Endothelial cell of umbilical vein (primary cell): ENCODE data around the gene JADE1. TPM values are rescaled to one million over a fixed set of nuclear protein-coding genes. Genes with fewer than 3 reads are reported as not detected.
A peak's percentile ranks its signal among the peaks of the same experiment; 100 is the strongest.

Experiments
- BruUV-seq: library from RNA; stranded (reverse); fragments of 400-500 nt; replicated peaks from 2 replicates; lab custom pipeline; 2021; lab: Mats Ljungman, UMichigan
- CTCF ChIA-PET: fragments of 300-600, 350-600 bp; sonication (Branson Sonifier 250); formaldehyde crosslinking; loops from one replicate; lab custom pipeline; 2021; ENCODE audit warnings: antibody characterized with exemption, inconsistent platforms; lab: Charles Lee
- POLR2A ChIA-PET: fragments of 300-600, 350-600 bp; sonication (Branson Sonifier 250); formaldehyde crosslinking; loops from one replicate; lab custom pipeline; 2021; ENCODE audit warnings: antibody characterized with exemption, inconsistent platforms; lab: Charles Lee
- DNase-seq: peaks from one replicate; pipeline ENCODE4 v3.0.0-alpha.2; 2011; ENCODE audit warnings: low read depth, low spot score
- FAIRE-seq: peaks from 2 replicates; lab custom pipeline; 2011; peaks lifted over from hg19 to GRCh38; lab: Jason Lieb, UNC
- H2AFZ ChIP-seq: 2 replicates; pipeline ENCODE4 v1.6.0; 2012; ENCODE audit warnings: low read depth, low read length, control low read depth, inconsistent platforms
- H3K27ac ChIP-seq: 2 replicates; pipeline ENCODE4 v1.5.1; 2011; ENCODE audit warnings: low read depth, mild to moderate bottlenecking, control low read depth, low read length, moderate library complexity; ENCODE audit not compliant: insufficient read depth
- H3K27me3 ChIP-seq, 2 experiments: 2 replicates each; pipeline versions ENCODE4 v1.6.0 to v1.6.1; 2011; ENCODE audit warnings: low read length in 2 of 2, mixed read lengths in 1 of 2; ENCODE audit not compliant: control insufficient read depth in 2 of 2, insufficient read depth in 2 of 2
- H3K36me3 ChIP-seq, 2 experiments: 2 replicates in 1 of 2; 3 replicates in 1 of 2; pipeline ENCODE4 v1.5.1; 2011; ENCODE audit warnings: low read length in 2 of 2, mild to moderate bottlenecking in 1 of 2, moderate library complexity in 1 of 2; ENCODE audit not compliant: control insufficient read depth in 2 of 2, insufficient read depth in 2 of 2; ENCODE audit errors: extremely low read depth in 1 of 2
- H3K4me1 ChIP-seq: 3 replicates; pipeline ENCODE4 v1.5.1; 2011; ENCODE audit warnings: mild to moderate bottlenecking, low read length; ENCODE audit not compliant: control insufficient read depth, insufficient read depth; ENCODE audit errors: extremely low read depth
- H3K4me2 ChIP-seq: 2 replicates; pipeline ENCODE4 v1.6.1; 2011; ENCODE audit warnings: low read length, control low read depth, mixed read lengths; ENCODE audit not compliant: insufficient read depth
- H3K4me3 ChIP-seq, 3 experiments: fragments of 200-600 bp in 1 of 3; sonication (generic), shearing (Covaris generic) in 1 of 3; replicated peaks in 1 of 3; 2 replicates each; pipeline ENCODE4 v1.5.1; 2011 to 2016; ENCODE audit warnings: control low read depth in 3 of 3, low read length in 3 of 3, mild to moderate bottlenecking in 2 of 3, inconsistent platforms in 1 of 3, low read depth in 1 of 3, moderate library complexity in 1 of 3; ENCODE audit not compliant: insufficient read depth in 1 of 3
- H3K79me2 ChIP-seq: 2 replicates; pipeline ENCODE4 v1.6.0; 2012; ENCODE audit warnings: low read length, inconsistent platforms; ENCODE audit not compliant: control insufficient read depth, insufficient read depth
- H3K9ac ChIP-seq: replicated peaks from 2 replicates; pipeline ENCODE3; 2011; ENCODE audit warnings: low read length, control low read depth; ENCODE audit not compliant: insufficient read depth; ENCODE audit errors: extremely low read depth
- H3K9me1 ChIP-seq: replicated peaks from 3 replicates; pipeline ENCODE4 v1.6.0; 2011; ENCODE audit warnings: mild to moderate bottlenecking, low read length; ENCODE audit not compliant: control insufficient read depth, insufficient read depth; ENCODE audit errors: extremely low read depth
- H3K9me3 ChIP-seq: replicated peaks from 2 replicates; pipeline ENCODE4 v1.5.1; 2012; ENCODE audit warnings: low read length, inconsistent platforms; ENCODE audit not compliant: control insufficient read depth, insufficient read depth
- H4K20me1 ChIP-seq: replicated peaks from 2 replicates; pipeline ENCODE3; 2011; ENCODE audit warnings: mild to moderate bottlenecking, low read length; ENCODE audit not compliant: control insufficient read depth, insufficient read depth; ENCODE audit errors: extremely low read depth
- EZH2 ChIP-seq: IDR thresholded peaks from 2 replicates; pipeline ENCODE4 v1.6.1; 2012; ENCODE audit warnings: borderline replicate concordance, low read depth, mild to moderate bottlenecking, moderate library complexity, low read length, inconsistent platforms; ENCODE audit not compliant: severe bottlenecking
- FOS ChIP-seq: IDR thresholded peaks from 2 replicates; pipeline ENCODE4 v1.6.1; 2011; ENCODE audit warnings: mild to moderate bottlenecking, low read length, moderate library complexity, borderline replicate concordance; ENCODE audit not compliant: insufficient read depth
- JUN ChIP-seq: IDR thresholded peaks from 2 replicates; pipeline ENCODE4 v1.6.1; 2011; ENCODE audit warnings: borderline replicate concordance, low read depth; ENCODE audit not compliant: insufficient read length, insufficient read depth
- POLR2A ChIP-seq: IDR thresholded peaks from 2 replicates; pipeline ENCODE4 v1.6.1; 2012; ENCODE audit warnings: low read depth, mild to moderate bottlenecking, control low read depth, low read length
- POLR2AphosphoS5 ChIP-seq: IDR thresholded peaks from 2 replicates; pipeline ENCODE4 v1.6.1; 2012; ENCODE audit warnings: low read depth, mild to moderate bottlenecking, control low read depth, low read length, moderate library complexity; ENCODE audit not compliant: insufficient read depth
- dilution Hi-C: fragments of 300-500 bp; cut with MboI; formaldehyde crosslinking; loops from one replicate; pipeline ENCODE4 v1.15.0; 2019; ENCODE audit warnings: low sequenced_read_pairs; ENCODE audit not compliant: extremely low pct_ligation_motif_present
- intact Hi-C: fragments of 100-400 bp; cut with micrococcal nuclease; formaldehyde crosslinking; loops from one replicate; pipeline ENCODE4 v1.10.0; 2022
- polyA plus RNA-seq, 4 experiments: library from polyadenylated mRNA; depleted of rRNA in 3 of 4; stranded (reverse) in 3 of 4; unstranded in 1 of 4; fragments of >200 nt; gene quantifications; 2 replicates each; pipeline versions ENCODE4 v1.2.1 to v1.2.3, GENCODE V29; 2011 to 2012; ENCODE audit warnings: missing spikeins in 1 of 4
- total RNA-seq: library from RNA; stranded (reverse); gene quantifications from 2 replicates; pipeline ENCODE4 v1.2.3, GENCODE V29; 2021

JADE1 gene
- total and polyA plus RNA-seq, 2 donors (not counting 3 experiments of a cell fraction or from before 2014, with no cell fraction given), result 13.6 to 45.6 TPM

- intact Hi-C loops, result no loop called here
- dilution Hi-C loops, result no loop called here
- Histone ChIP-seq H2AFZ (no peak overlapping the region), H3K4me2 (no peak overlapping the region), H3K4me3 (no peak overlapping the region), H3K4me1 (peaks cover 9% of the 10 kb centered on the region), H3K36me3 (peaks cover 0 to 4% of the 10 kb centered on the region in 2 experiments), H3K27ac (no peak overlapping the region), H3K27me3 (no peaks in the 10 kb centered on the region), H3K9me1 (no peaks in the 10 kb centered on the region), H4K20me1 (no peaks in the 10 kb centered on the region), H3K9ac (no peak overlapping the region), H3K9me3 (no peaks in the 10 kb centered on the region), H3K79me2 (peaks cover 94% of the 10 kb centered on the region)
- ChIA-PET POLR2A (no interaction called here), CTCF (interaction anchor here (0.8 to 1.7 kb wide), 2 partner anchors 10 to 34 kb away, joined by 3 to 7 read pairs; no protein-coding TSS in a partner anchor)
- no TSS peak for BruUV-seq
- DNase-seq (no peak), FAIRE-seq (no peak)
- no peak for TF ChIP-seq EZH2
- no peak for TF ChIP-seq POLR2AphosphoS5
Observed at GRCh38 chr4:128821151-128821550, 11.7 kb downstream of the JADE1 start.

DNA sequence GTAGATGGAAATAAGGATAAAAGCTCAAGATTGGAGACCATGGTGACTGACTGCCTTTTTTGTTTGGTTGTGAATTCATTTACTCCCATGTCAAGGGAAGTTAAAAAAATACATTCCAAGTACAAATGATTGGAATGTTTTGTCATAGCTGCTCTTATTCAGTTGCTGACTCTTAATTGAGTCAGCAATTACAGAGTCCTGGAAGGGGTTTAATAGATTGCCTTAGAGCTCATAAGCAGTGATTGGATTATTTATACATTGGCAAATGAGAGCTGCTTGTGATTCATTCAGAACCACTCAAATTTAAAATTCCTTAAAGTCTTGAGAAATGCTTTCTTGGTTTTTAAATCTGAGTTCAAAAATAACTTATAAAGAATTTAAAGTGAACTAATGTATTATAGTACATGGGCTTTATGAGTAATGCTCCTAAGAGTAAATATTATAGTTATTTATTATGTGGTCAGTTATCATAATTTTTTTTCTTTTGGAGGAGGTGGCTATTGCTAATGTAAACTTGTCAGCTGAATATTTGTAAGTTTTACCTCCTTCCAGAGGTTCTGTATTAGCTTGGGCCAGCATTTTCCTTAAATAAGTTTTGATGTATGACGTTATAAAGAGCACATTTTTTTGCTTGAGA is 13.6 kb downstream of the JADE1 start:
- Histone ChIP-seq H3K9me1 (no peaks in the 10 kb centered on the region), H3K79me2 (peaks cover 94% of the 10 kb centered on the region), H3K9ac (no peak overlapping the region), H3K4me2 (no peak overlapping the region), H4K20me1 (no peaks in the 10 kb centered on the region), H2AFZ (no peak overlapping the region), H3K4me1 (peaks cover 9% of the 10 kb centered on the region), H3K27me3 (no peaks in the 10 kb centered on the region), H3K9me3 (no peaks in the 10 kb centered on the region), H3K4me3 (no peak overlapping the region), H3K36me3 (no peaks in the 10 kb centered on the region), H3K27ac (no peak overlapping the region)
- ChIA-PET POLR2A (interaction anchor here (1.0 kb wide), 1 partner anchor 369 kb away, joined by 3 read pairs; no protein-coding TSS in a partner anchor), CTCF (interaction anchor here (0.7 to 2.1 kb wide), 4 partner anchors 9 to 39 kb away, joined by 3 to 16 read pairs (median 4); no protein-coding TSS in a partner anchor)
- TF ChIP-seq POLR2A (no peak), FOS (peak; percentile 55), JUN (peak; percentile 18)
- dilution Hi-C loops, result no loop called here
- intact Hi-C loops, result no loop called here
- no peak for FAIRE-seq
- BruUV-seq, result no TSS peak
- DNase-seq, result peak; percentile 46
